LNCAP (cell line): ENCODE data around the gene DGCR8.

Experiments used
- CTCF ChIP-seq: fragments of 450-650 bp; IDR thresholded peaks from 2 replicates; pipeline ENCODE4 v1.5.1; 2017; ENCODE audit warnings: mild to moderate bottlenecking

DGCR8 gene

GRCh38 chr22:20146777-20147176, 66.7 kb downstream of the DGCR8 start:
- TF ChIP-seq CTCF, result no peak

- no peak for TF ChIP-seq CTCF
Measured at GRCh38 chr22:20147237-20147988, 67.4 kb downstream of the DGCR8 start.

- TF ChIP-seq CTCF, result no peak
Measured at GRCh38 chr22:20148414-20148813, 68.4 kb downstream of the DGCR8 start.

- no peak for TF ChIP-seq CTCF
Measured at GRCh38 chr22:20149257-20150250, 69.5 kb downstream of the DGCR8 start.

- TF ChIP-seq CTCF, result no peak
Measured at GRCh38 chr22:20150381-20151275, 70.6 kb downstream of the DGCR8 start, which contains the start of gene CCDC188. TSS of gene CCDC188 (minus strand) at chr22:20151055. CDS start at chr22:20150986, 69 bp downstream.

- no peak for TF ChIP-seq CTCF
Measured at GRCh38 chr22:20151276-20151588, 71.2 kb downstream of the DGCR8 start.

- TF ChIP-seq CTCF, result no peak
Measured at GRCh38 chr22:20152464-20152890, 72.4 kb downstream of the DGCR8 start.
